GM19463 (cell line): Measurements from ENCODE around the gene ZNRF1.

Experiments
- ATAC-seq: cut with Tn5 transposase; IDR thresholded peaks from one replicate; pipeline ENCODE4 v1.9.1; 2021; ENCODE audit warnings: mild to moderate bottlenecking, moderate library complexity; ENCODE audit not compliant: unreplicated experiment

The ZNRF1 gene

GRCh38 chr16:75095204-75095621 is 96.4 kb downstream of the ZNRF1 start:
- ATAC-seq: no peak

DNA sequence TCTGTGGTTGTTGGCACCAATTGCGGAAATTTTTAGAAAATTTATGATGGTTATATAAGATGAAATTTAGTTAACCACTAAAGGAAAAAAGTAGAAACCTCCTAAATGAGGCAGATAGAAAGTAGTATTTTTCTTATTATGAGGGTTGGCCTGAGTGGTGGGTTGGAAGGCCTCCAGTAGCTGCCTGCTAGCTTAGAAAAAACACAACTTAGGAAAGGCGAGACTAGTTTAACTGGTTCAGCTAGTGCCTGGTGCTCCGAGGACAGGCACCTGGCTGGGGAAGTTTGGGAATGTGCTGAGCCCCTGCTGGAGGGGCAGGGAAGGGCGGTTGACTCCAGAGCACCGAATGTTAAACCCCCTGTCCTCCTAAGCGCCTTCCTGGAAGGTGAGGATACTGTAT is 97.8 kb downstream of the ZNRF1 start:
- no peak for ATAC-seq

DNA sequence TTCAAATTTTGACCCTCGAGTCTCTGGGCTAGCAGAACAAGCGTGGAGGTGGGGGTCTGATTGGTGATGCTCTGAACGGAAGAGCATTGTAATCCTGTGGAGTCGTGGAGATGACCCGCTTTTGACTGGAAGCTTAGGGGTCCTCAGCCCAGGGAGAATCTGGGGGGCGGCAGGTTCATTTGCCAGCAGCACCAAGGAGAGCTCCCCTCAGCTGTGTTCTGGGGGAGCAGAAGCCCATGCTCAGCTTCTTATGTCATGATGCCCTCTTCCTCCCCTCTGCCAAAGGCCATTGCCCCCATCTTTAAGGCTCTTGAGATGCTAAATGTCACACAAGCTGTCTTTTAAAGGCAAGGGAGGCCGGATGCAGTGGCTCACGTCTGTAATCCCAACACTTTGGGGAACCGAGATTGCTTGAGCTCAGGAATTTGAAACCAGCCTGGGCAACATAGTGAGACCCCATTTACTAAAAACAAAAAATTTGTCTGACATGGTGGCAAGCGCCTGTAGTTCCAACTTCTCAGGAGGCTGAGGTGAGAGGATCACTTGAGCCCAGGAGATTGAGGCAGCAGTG is 98.5 kb downstream of the ZNRF1 start:
- ATAC-seq: no peak

- ATAC-seq: peak; percentile 53
Observed at GRCh38 chr16:75097941-75098901, 99.4 kb downstream of the ZNRF1 start.

GRCh38 chr16:75099075-75099667 is 100.3 kb downstream of the ZNRF1 start:
- no peak for ATAC-seq

GRCh38 chr16:75099738-75100602 is 101.1 kb downstream of the ZNRF1 start:
- peak; percentile 71 for ATAC-seq

- ATAC-seq: no peak
Observed at GRCh38 chr16:75100603-75100990, 101.8 kb downstream of the ZNRF1 start.

DNA sequence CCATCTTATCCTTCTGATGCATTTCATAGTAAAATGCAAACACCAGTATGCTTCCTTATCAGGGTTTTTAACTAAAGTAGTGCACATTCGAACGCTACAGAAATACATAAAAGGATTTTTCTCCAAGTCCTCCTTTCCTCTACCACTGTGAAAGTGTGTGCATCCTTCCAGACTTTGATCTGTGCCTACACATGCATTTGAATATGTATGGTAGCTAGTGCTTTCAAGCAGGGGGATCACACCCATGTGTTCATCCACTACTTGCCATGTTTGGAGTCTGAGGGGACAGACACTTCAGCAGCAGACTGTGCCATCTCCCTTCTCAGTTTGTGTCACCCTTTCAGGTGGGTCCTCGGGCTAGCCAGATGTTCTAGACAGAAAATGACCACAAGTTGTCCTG is 102.8 kb downstream of the ZNRF1 start:
- ATAC-seq: no peak

DNA sequence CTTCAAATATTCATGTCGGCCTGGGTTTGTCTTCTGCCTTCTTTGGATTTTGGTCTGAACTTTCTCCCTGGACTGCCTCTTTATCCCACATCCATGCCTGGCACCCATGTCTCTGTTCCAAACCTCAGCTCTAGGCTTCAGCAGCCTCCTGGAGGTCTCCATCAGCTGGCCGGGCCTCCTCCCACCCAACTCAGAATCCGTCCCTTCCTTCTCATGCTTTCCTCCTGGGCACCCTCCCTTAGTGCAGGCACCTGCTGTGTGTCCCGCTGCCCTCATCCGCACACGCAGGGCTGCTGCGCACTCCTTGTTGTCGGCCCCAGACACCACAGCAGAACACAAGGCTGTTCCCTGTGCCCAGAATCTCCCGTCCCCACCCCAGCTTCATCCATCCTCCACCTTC is 103.8 kb downstream of the ZNRF1 start:
- no peak for ATAC-seq

GRCh38 chr16:75103994-75104393 is 105.2 kb downstream of the ZNRF1 start:
- no peak for ATAC-seq

GRCh38 chr16:75104836-75105235 is 106.0 kb downstream of the ZNRF1 start:
- no peak for ATAC-seq

GRCh38 chr16:75105306-75106061 is 106.7 kb downstream of the ZNRF1 start:
- ATAC-seq: no peak

GRCh38 chr16:75106351-75107274 is 107.8 kb downstream of the ZNRF1 start:
- ATAC-seq: no peak

- no peak for ATAC-seq
Observed at GRCh38 chr16:75107505-75107904, 108.7 kb downstream of the ZNRF1 start.

- no peak for ATAC-seq
Observed at GRCh38 chr16:75108792-75109731, 110.2 kb downstream of the ZNRF1 start.

DNA sequence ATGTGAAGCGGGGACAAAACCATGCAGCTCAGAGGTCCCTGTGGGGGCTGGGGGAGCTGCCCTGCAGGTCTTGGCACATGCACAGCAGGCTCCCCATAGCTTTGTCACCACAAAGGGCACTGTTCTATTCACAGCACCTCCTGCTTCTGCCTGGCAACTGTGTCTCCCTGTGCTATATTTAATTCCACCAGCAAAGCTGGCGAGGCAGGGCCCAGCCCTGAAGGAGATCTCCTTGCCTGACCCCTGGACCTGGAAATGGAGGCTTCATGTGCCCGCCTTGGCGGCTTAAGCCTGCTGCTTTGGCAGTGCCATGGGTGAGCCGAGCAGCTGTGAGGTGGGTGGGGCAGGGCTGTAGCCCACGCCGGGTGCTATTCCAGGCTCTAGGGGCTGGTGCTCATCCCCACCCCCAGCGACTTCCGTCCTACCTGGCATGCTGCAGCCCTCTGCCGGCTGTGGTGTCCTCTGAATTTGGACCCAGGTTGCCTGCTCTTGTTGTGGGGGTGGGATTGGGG is 111.0 kb downstream of the ZNRF1 start:
- ATAC-seq: no peak

GRCh38 chr16:75110637-75111513 is 112.1 kb downstream of the ZNRF1 start:
- peak; percentile 66 for ATAC-seq
